Measurements from ENCODE around the gene MYO3B.

- TF ChIP-seq, protein P1, sequence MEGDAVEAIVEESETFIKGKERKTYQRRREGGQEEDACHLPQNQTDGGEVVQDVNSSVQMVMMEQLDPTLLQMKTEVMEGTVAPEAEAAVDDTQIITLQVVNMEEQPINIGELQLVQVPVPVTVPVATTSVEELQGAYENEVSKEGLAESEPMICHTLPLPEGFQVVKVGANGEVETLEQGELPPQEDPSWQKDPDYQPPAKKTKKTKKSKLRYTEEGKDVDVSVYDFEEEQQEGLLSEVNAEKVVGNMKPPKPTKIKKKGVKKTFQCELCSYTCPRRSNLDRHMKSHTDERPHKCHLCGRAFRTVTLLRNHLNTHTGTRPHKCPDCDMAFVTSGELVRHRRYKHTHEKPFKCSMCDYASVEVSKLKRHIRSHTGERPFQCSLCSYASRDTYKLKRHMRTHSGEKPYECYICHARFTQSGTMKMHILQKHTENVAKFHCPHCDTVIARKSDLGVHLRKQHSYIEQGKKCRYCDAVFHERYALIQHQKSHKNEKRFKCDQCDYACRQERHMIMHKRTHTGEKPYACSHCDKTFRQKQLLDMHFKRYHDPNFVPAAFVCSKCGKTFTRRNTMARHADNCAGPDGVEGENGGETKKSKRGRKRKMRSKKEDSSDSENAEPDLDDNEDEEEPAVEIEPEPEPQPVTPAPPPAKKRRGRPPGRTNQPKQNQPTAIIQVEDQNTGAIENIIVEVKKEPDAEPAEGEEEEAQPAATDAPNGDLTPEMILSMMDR (IDR thresholded peaks at IDR 0.05): no peak
- TF ChIP-seq EZH2phosphoT487 (IDR thresholded peaks at IDR 0.05) (no peak), EZH2 (IDR thresholded peaks at IDR 0.05) (no peak)
Measured at GRCh38 chr2:170587117-170587516, 409.2 kb downstream of the MYO3B start.
